ENCODE results near the gene BRI3.

The BRI3 gene

GRCh38 chr7:98291717-98292116, 10.2 kb downstream of the BRI3 start:
- H3K9ac ChIP-seq (ENCODE audit: low read length): no peak overlapping the region
- no peaks in the 10 kb centered on the region for H3K27me3 ChIP-seq (ENCODE audit: control insufficient read depth in 1 of 2, insufficient read depth in 2 of 2, low read length in 2 of 2)
- no peaks in the 10 kb centered on the region for H3K9me3 ChIP-seq (ENCODE audit: low read length)
- peaks cover 33% of the 10 kb centered on the region for H3K36me3 ChIP-seq (ENCODE audit: insufficient read depth, low read length)
- H3K27ac ChIP-seq (ENCODE audit: low read depth, low read length): no peak overlapping the region
- no peak overlapping the region for H3K4me3 ChIP-seq (ENCODE audit: low read depth in 1 of 2, low read length in 2 of 2)
- H3K4me1 ChIP-seq (ENCODE audit: insufficient read depth, low read length): peaks cover 35% of the 10 kb centered on the region

- Histone ChIP-seq H3K27me3 (ENCODE audit: control insufficient read depth in 1 of 2, insufficient read depth in 2 of 2, low read length in 2 of 2) (no peaks in the 10 kb centered on the region), H3K9me3 (ENCODE audit: low read length) (no peaks in the 10 kb centered on the region), H3K9ac (ENCODE audit: low read length) (no peak overlapping the region), H3K36me3 (ENCODE audit: insufficient read depth, low read length) (peaks cover 30% of the 10 kb centered on the region), H3K4me1 (ENCODE audit: insufficient read depth, low read length) (peaks cover 22% of the 10 kb centered on the region), H3K27ac (ENCODE audit: low read depth, low read length) (no peak overlapping the region), H3K4me3 (ENCODE audit: low read depth in 1 of 2, low read length in 2 of 2) (no peak overlapping the region)
Measured at GRCh38 chr7:98293265-98293664, 11.8 kb downstream of the BRI3 start.

- Histone ChIP-seq H3K36me3 (ENCODE audit: insufficient read depth, low read length) (peaks cover 30% of the 10 kb centered on the region), H3K4me1 (ENCODE audit: insufficient read depth, low read length) (peaks cover 18% of the 10 kb centered on the region), H3K27ac (ENCODE audit: low read depth, low read length) (no peak overlapping the region), H3K9me3 (ENCODE audit: low read length) (no peaks in the 10 kb centered on the region), H3K4me3 (ENCODE audit: low read depth in 1 of 2, low read length in 2 of 2) (no peak overlapping the region), H3K27me3 (ENCODE audit: control insufficient read depth in 1 of 2, insufficient read depth in 2 of 2, low read length in 2 of 2) (no peaks in the 10 kb centered on the region), H3K9ac (ENCODE audit: low read length) (no peak overlapping the region)
Measured at GRCh38 chr7:98293746-98294145, 12.3 kb downstream of the BRI3 start.

GRCh38 chr7:98294326-98294725, 12.8 kb downstream of the BRI3 start:
- H3K36me3 ChIP-seq (ENCODE audit: insufficient read depth, low read length): peaks cover 30% of the 10 kb centered on the region
- no peak overlapping the region for H3K9ac ChIP-seq (ENCODE audit: low read length)
- H3K27me3 ChIP-seq (ENCODE audit: control insufficient read depth in 1 of 2, insufficient read depth in 2 of 2, low read length in 2 of 2): no peaks in the 10 kb centered on the region
- peaks cover 14% of the 10 kb centered on the region for H3K4me1 ChIP-seq (ENCODE audit: insufficient read depth, low read length)
- H3K9me3 ChIP-seq (ENCODE audit: low read length): no peaks in the 10 kb centered on the region
- no peak overlapping the region for H3K4me3 ChIP-seq (ENCODE audit: low read depth in 1 of 2, low read length in 2 of 2)
- H3K27ac ChIP-seq (ENCODE audit: low read depth, low read length): no peak overlapping the region

GRCh38 chr7:98294798-98295382, 13.4 kb downstream of the BRI3 start:
- Histone ChIP-seq H3K4me3 (ENCODE audit: low read depth in 1 of 2, low read length in 2 of 2) (no peak overlapping the region), H3K27ac (ENCODE audit: low read depth, low read length) (no peak overlapping the region), H3K9ac (ENCODE audit: low read length) (no peak overlapping the region), H3K36me3 (ENCODE audit: insufficient read depth, low read length) (peaks cover 30% of the 10 kb centered on the region), H3K9me3 (ENCODE audit: low read length) (no peaks in the 10 kb centered on the region), H3K27me3 (ENCODE audit: control insufficient read depth in 1 of 2, insufficient read depth in 2 of 2, low read length in 2 of 2) (no peaks in the 10 kb centered on the region), H3K4me1 (ENCODE audit: insufficient read depth, low read length) (peaks cover 8% of the 10 kb centered on the region)

- H3K27ac ChIP-seq (ENCODE audit: low read depth, low read length): no peak overlapping the region
- H3K4me1 ChIP-seq (ENCODE audit: insufficient read depth, low read length): peaks cover 8% of the 10 kb centered on the region
- H3K36me3 ChIP-seq (ENCODE audit: insufficient read depth, low read length): peaks cover 30% of the 10 kb centered on the region
- no peak overlapping the region for H3K9ac ChIP-seq (ENCODE audit: low read length)
- no peaks in the 10 kb centered on the region for H3K27me3 ChIP-seq (ENCODE audit: control insufficient read depth in 1 of 2, insufficient read depth in 2 of 2, low read length in 2 of 2)
- H3K4me3 ChIP-seq (ENCODE audit: low read depth in 1 of 2, low read length in 2 of 2): no peak overlapping the region
- H3K9me3 ChIP-seq (ENCODE audit: low read length): no peaks in the 10 kb centered on the region
Measured at GRCh38 chr7:98295467-98296192, 14.1 kb downstream of the BRI3 start.

GRCh38 chr7:98296833-98297232, 15.3 kb downstream of the BRI3 start:
- no peak overlapping the region for H3K9ac ChIP-seq (ENCODE audit: low read length)
- H3K9me3 ChIP-seq (ENCODE audit: low read length): no peaks in the 10 kb centered on the region
- peaks cover 25% of the 10 kb centered on the region for H3K36me3 ChIP-seq (ENCODE audit: insufficient read depth, low read length)
- H3K27ac ChIP-seq (ENCODE audit: low read depth, low read length): no peak overlapping the region
- no peak overlapping the region for H3K4me3 ChIP-seq (ENCODE audit: low read depth in 1 of 2, low read length in 2 of 2)
- no peaks in the 10 kb centered on the region for H3K27me3 ChIP-seq (ENCODE audit: control insufficient read depth in 1 of 2, insufficient read depth in 2 of 2, low read length in 2 of 2)
- H3K4me1 ChIP-seq (ENCODE audit: insufficient read depth, low read length): peaks cover 8% of the 10 kb centered on the region

GRCh38 chr7:98297626-98298286, 16.3 kb downstream of the BRI3 start:
- Histone ChIP-seq H3K9ac (ENCODE audit: low read length) (no peak overlapping the region), H3K27ac (ENCODE audit: low read depth, low read length) (no peak overlapping the region), H3K9me3 (ENCODE audit: low read length) (no peaks in the 10 kb centered on the region), H3K27me3 (ENCODE audit: control insufficient read depth in 1 of 2, insufficient read depth in 2 of 2, low read length in 2 of 2) (no peaks in the 10 kb centered on the region), H3K4me1 (ENCODE audit: insufficient read depth, low read length) (peaks cover 8% of the 10 kb centered on the region), H3K4me3 (ENCODE audit: low read depth in 1 of 2, low read length in 2 of 2) (no peak overlapping the region), H3K36me3 (ENCODE audit: insufficient read depth, low read length) (peaks cover 16% of the 10 kb centered on the region)

GRCh38 chr7:98300595-98301372, 19.3 kb downstream of the BRI3 start:
- Histone ChIP-seq H3K9me3 (ENCODE audit: low read length) (no peaks in the 10 kb centered on the region), H3K4me3 (ENCODE audit: low read depth in 1 of 2, low read length in 2 of 2) (no peak overlapping the region), H3K4me1 (ENCODE audit: insufficient read depth, low read length) (no peaks in the 10 kb centered on the region), H3K9ac (ENCODE audit: low read length) (no peak overlapping the region), H3K36me3 (ENCODE audit: insufficient read depth, low read length) (no peaks in the 10 kb centered on the region), H3K27ac (ENCODE audit: low read depth, low read length) (no peak overlapping the region), H3K27me3 (ENCODE audit: control insufficient read depth in 1 of 2, insufficient read depth in 2 of 2, low read length in 2 of 2) (no peaks in the 10 kb centered on the region)

GRCh38 chr7:98301693-98302470, 20.4 kb downstream of the BRI3 start:
- Histone ChIP-seq H3K9ac (ENCODE audit: low read length) (no peak overlapping the region), H3K4me1 (ENCODE audit: insufficient read depth, low read length) (no peaks in the 10 kb centered on the region), H3K27me3 (ENCODE audit: control insufficient read depth in 1 of 2, insufficient read depth in 2 of 2, low read length in 2 of 2) (no peaks in the 10 kb centered on the region), H3K36me3 (ENCODE audit: insufficient read depth, low read length) (no peaks in the 10 kb centered on the region), H3K4me3 (ENCODE audit: low read depth in 1 of 2, low read length in 2 of 2) (no peak overlapping the region), H3K9me3 (ENCODE audit: low read length) (no peaks in the 10 kb centered on the region), H3K27ac (ENCODE audit: low read depth, low read length) (no peak overlapping the region)

Data from muscle layer of colon (tissue), 2 donors.